ENCODE measurements around the gene TMEM37. TPM values are rescaled to one million over a fixed set of nuclear protein-coding genes. Genes with fewer than 3 reads are reported as not detected.

The TMEM37 gene
- total and polyA plus RNA-seq, 2 of the 8 experiments (the other 6 are each of a cell fraction or from before 2014, with no cell fraction given), result 11.0 to 16.2 TPM

DNA sequence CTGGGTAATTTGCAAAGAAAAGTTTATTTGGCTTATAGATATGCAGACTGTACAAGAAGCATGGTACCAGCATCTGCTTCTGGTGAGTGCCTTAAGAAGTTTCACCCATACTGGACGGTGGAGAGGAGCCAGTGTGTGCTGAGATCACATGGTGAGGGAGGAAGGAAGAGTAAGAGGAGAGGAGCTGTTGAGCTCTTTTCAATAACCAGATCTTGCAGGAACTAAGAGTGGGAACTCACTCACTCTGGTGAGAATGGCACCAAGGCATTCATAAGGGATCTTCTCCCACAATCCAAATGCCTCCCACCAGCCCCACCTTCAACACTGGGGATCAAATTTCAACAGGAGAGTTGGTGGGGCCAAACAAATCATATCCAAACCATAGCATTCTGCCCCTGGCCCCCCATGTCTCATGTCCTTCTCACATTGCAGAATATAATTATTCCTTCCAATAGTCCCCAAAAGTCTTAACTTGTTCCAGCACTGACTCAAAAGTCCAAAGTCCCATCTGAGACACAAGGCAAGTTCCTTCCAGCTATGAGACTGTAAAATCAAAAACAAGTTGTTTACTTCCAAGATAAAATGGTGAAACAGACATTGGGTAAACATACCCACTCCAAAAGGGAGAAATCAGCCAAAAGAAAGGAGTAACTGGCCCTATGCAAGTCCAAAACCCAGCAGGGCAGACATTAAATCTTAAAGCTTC, 11.7 kb upstream of the TMEM37 start:
- no peak overlapping the region for H4K5ac ChIP-seq (ENCODE audit: insufficient read length, low read depth, low read length)
- no peak overlapping the region for H2BK120ac ChIP-seq (replicated peaks; ENCODE audit: low read depth, low read length)
- H2BK15ac ChIP-seq (ENCODE audit: low read length), result no peak overlapping the region
- H3K79me1 ChIP-seq (ENCODE audit: low read depth, low read length), result no peaks in the 10 kb centered on the region
- no peaks in the 10 kb centered on the region; a peak in 1 of 7 replicates for H3K27me3 ChIP-seq (replicated peaks in 1 of 4; ENCODE audit: control insufficient read depth in 3 of 4, extremely low read depth in 1 of 4, insufficient read depth in 3 of 4, low read length in 3 of 4)
- no peaks in the 10 kb centered on the region for H3K79me2 ChIP-seq (ENCODE audit: control insufficient read depth in 1 of 2, insufficient read depth in 2 of 2, low read length in 2 of 2)
- no peak overlapping the region for H2BK5ac ChIP-seq (ENCODE audit: low read depth, low read length)
- H2BK12ac ChIP-seq (ENCODE audit: low read depth, low read length), result no peak overlapping the region
- no peak overlapping the region for H3K27ac ChIP-seq (ENCODE audit: low read depth, low read length)
- H2BK20ac ChIP-seq (ENCODE audit: low read length), result no peak overlapping the region
- H3K56ac ChIP-seq (replicated peaks; ENCODE audit: insufficient read length, low read depth, low read length), result no peak overlapping the region
- H3K4me3 ChIP-seq (ENCODE audit: extremely low read depth in 1 of 4, insufficient read depth in 2 of 4, low read depth in 3 of 4, low read length in 4 of 4), result no peak overlapping the region
- 67% methylated on average over 1 of the region's 1 CpG; no CpG with 5 or more reads in 1 of the 2 experiments for WGBS, 2 experiments (ENCODE audit: extremely low coverage in 1 of 2, insufficient coverage in 1 of 2, insufficient read length in 1 of 2, insufficient replicate concordance in 2 of 2, low coverage in 1 of 2, low lambda C conversion rate in 2 of 2, missing lambda C conversion rate in 1 of 2)
- H3K9ac ChIP-seq (replicated peaks in 1 of 4; ENCODE audit: extremely low read depth in 1 of 4, low read depth in 3 of 4, low read length in 3 of 4), result no peak overlapping the region
- H3K14ac ChIP-seq (ENCODE audit: insufficient read length), result no peak overlapping the region
- no peak for FAIRE-seq
- H3K23me2 ChIP-seq (ENCODE audit: low read depth, low read length), result 0 out of 2 replicates have a peak, but pooled peaks cover 1% of the 10 kb centered on the region
- no peak overlapping the region for H4K8ac ChIP-seq (ENCODE audit: extremely low read depth, insufficient read depth, low read length)
- CTCF ChIA-PET (ENCODE audit: partially characterized antibody), result interaction anchor here (0.9 to 1.4 kb wide), 2 partner anchors 11 to 12 kb away, joined by 3 to 4 read pairs; no protein-coding TSS in a partner anchor
- no peak overlapping the region for H3K4ac ChIP-seq (replicated peaks; ENCODE audit: insufficient read length, low read depth, low read length)
- no peak overlapping the region for H2AK5ac ChIP-seq (ENCODE audit: low read depth, low read length)
- H4K20me1 ChIP-seq (replicated peaks in 1 of 2; ENCODE audit: control insufficient read depth in 1 of 2, insufficient read depth in 2 of 2, low read length in 2 of 2), result no peaks in the 10 kb centered on the region
- no peak overlapping the region for H3K18ac ChIP-seq (ENCODE audit: extremely low read depth, low read length)
- no peak overlapping the region for H2AFZ ChIP-seq (ENCODE audit: low read length)
- H4K91ac ChIP-seq (replicated peaks; ENCODE audit: insufficient read length, low read length), result no peak overlapping the region
- no peaks in the 10 kb centered on the region for H3K4me1 ChIP-seq (replicated peaks in 1 of 4; ENCODE audit: control insufficient read depth in 3 of 4, insufficient read depth in 4 of 4, low read length in 3 of 4)
- POLR2A ChIA-PET (ENCODE audit: partially characterized antibody), result no interaction called here
- no peaks in the 10 kb centered on the region for H3K36me3 ChIP-seq (ENCODE audit: control insufficient read depth in 2 of 4, insufficient read depth in 4 of 4, low read length in 3 of 4)
- DNase-seq (ENCODE audit: low read depth in 1 of 2, low spot score in 2 of 2), result no peak
- no peak overlapping the region for H3K4me2 ChIP-seq (ENCODE audit: insufficient read depth in 1 of 2, low read depth in 2 of 2, low read length in 2 of 2)
- peaks cover 10 to 15% of the 10 kb centered on the region in 2 experiments; a peak in 3 of 4 replicates for H3K9me3 ChIP-seq (ENCODE audit: insufficient read depth in 2 of 2, low read depth in 1 of 2, low read length in 1 of 2)
- no peak overlapping the region for H3K23ac ChIP-seq (ENCODE audit: insufficient read length)
- no peak for TF ChIP-seq GABPA (IDR thresholded peaks at IDR 0.05; ENCODE audit: borderline replicate concordance, insufficient read depth, low read length)
